GM19351 (cell line): Measurements from ENCODE around the gene NMB.
A peak's percentile ranks its signal among the peaks of the same experiment; 100 is the strongest.
"Not testable (repeated sequence)": the region's sequence is repeated elsewhere in the genome, so short reads cannot be mapped to it uniquely, and the experiment has no call there.

Source experiments
- ATAC-seq: cut with Tn5 transposase; IDR thresholded peaks from one replicate; pipeline ENCODE4 v1.9.1; 2021; ENCODE audit warnings: mild to moderate bottlenecking, moderate library complexity; ENCODE audit not compliant: unreplicated experiment

NMB gene

GRCh38 chr15:84658080-84658787 is at the start of gene NMB:
Gene NMB (minus strand): TSS chr15:84658199. CDS start chr15:84658152, 47 bp downstream.
- peak; percentile 55 for ATAC-seq

GRCh38 chr15:84703808-84704207 is 45.8 kb upstream of the NMB start:
- ATAC-seq: no peak

GRCh38 chr15:84702961-84703482 is 45.0 kb upstream of the NMB start:
- no peak for ATAC-seq

GRCh38 chr15:84699538-84700191 is 41.7 kb upstream of the NMB start:
- ATAC-seq: no peak

GRCh38 chr15:84697236-84697990 is 39.4 kb upstream of the NMB start:
- no peak for ATAC-seq

GRCh38 chr15:84696757-84697156 is 38.8 kb upstream of the NMB start:
- no peak for ATAC-seq

- no peak for ATAC-seq
These were observed 32.3 kb upstream of the NMB start for GRCh38 chr15:84690342-84690741.

GRCh38 chr15:84689858-84690257 is 31.9 kb upstream of the NMB start:
- no peak for ATAC-seq

- not testable (repeated sequence) for ATAC-seq
These were observed 28.4 kb upstream of the NMB start for GRCh38 chr15:84686446-84686845.

- no peak for ATAC-seq
These were observed 27.3 kb upstream of the NMB start for GRCh38 chr15:84685304-84685703.

- no peak for ATAC-seq
These were observed 26.1 kb upstream of the NMB start for GRCh38 chr15:84684092-84684491.

GRCh38 chr15:84681831-84682230 is 23.8 kb upstream of the NMB start:
- ATAC-seq: peak; percentile 69

GRCh38 chr15:84671211-84671610 is 13.2 kb upstream of the NMB start:
- ATAC-seq: no peak

- ATAC-seq: no peak
These were observed 11.7 kb upstream of the NMB start for GRCh38 chr15:84669726-84670125.

GRCh38 chr15:84668221-84668982 is 10.4 kb upstream of the NMB start:
- ATAC-seq: no peak

GRCh38 chr15:84666373-84666772 is 8.4 kb upstream of the NMB start:
- ATAC-seq: no peak

GRCh38 chr15:84661001-84661400 is 3.0 kb upstream of the NMB start:
- ATAC-seq: no peak

GRCh38 chr15:84659904-84660781 is 2.1 kb upstream of the NMB start:
- ATAC-seq: no peak

- ATAC-seq: no peak
These were observed 901 bp upstream of the NMB start for GRCh38 chr15:84658788-84659411.

GRCh38 chr15:84657748-84658079 is 285 bp downstream of the NMB start:
- peak; percentile 2 for ATAC-seq
